OCI-LY7 (cell line): Measurements from ENCODE around the gene ZMYND19. TPM values are rescaled to one million over a fixed set of nuclear protein-coding genes. Genes with fewer than 3 reads are reported as not detected.

Source experiments
- BruUV-seq: library from RNA; stranded (reverse); fragments of 400-500 nt; replicated peaks from 2 replicates; lab custom pipeline; 2021; lab: Mats Ljungman, UMichigan
- CTCF ChIA-PET: fragments of 300-600 bp; sonication (Branson Sonifier 250); formaldehyde crosslinking; loops from one replicate; lab custom pipeline; 2022; ENCODE audit warnings: antibody characterized with exemption; ENCODE audit not compliant: unreplicated experiment; lab: Charles Lee
- POLR2A ChIA-PET: fragments of 300-600 bp; sonication (Branson Sonifier 250); formaldehyde crosslinking; loops from one replicate; lab custom pipeline; 2022; ENCODE audit warnings: antibody characterized with exemption; lab: Charles Lee
- DNase-seq: peaks from one replicate; pipeline ENCODE4 v3.0.0-alpha.2; 2015; ENCODE audit warnings: low spot score
- H2AFZ ChIP-seq: fragments of 200-600 bp; sonication (generic), shearing (Covaris generic); 2 replicates; pipeline ENCODE4 v1.6.1; 2014; ENCODE audit warnings: mild to moderate bottlenecking, antibody characterized with exemption, low read length, moderate library complexity
- H3K27ac ChIP-seq: fragments of 200-600 bp; sonication (generic); 2 replicates; pipeline ENCODE4 v1.5.1; 2014; ENCODE audit warnings: mixed run types, low read depth, mild to moderate bottlenecking, moderate library complexity, low read length, inconsistent platforms; ENCODE audit not compliant: poor library complexity, severe bottlenecking
- H3K36me3 ChIP-seq: fragments of 200-600 bp; sonication (generic); 2 replicates; pipeline ENCODE4 v1.6.1; 2014; ENCODE audit warnings: mild to moderate bottlenecking, antibody characterized with exemption, low read length, moderate library complexity, mixed read lengths; ENCODE audit not compliant: insufficient read depth
- H3K4me1 ChIP-seq: fragments of 200-600 bp; sonication (generic); 2 replicates; pipeline ENCODE4 v1.5.1; 2014; ENCODE audit warnings: mild to moderate bottlenecking, low read length; ENCODE audit not compliant: insufficient read depth, poor library complexity, severe bottlenecking
- H3K4me2 ChIP-seq: fragments of 200-600 bp; sonication (generic); 2 replicates; pipeline ENCODE4 v1.6.1; 2014; ENCODE audit warnings: mild to moderate bottlenecking, low read length
- H3K4me3 ChIP-seq: fragments of 200-600 bp; sonication (generic); 2 replicates; pipeline ENCODE4 v1.5.1; 2014; ENCODE audit warnings: mild to moderate bottlenecking, low read depth, low read length; ENCODE audit not compliant: poor library complexity, severe bottlenecking
- H3K79me2 ChIP-seq: fragments of 200-600 bp; sonication (generic); 2 replicates; pipeline ENCODE4 v1.6.1; 2016; ENCODE audit warnings: low read depth, mild to moderate bottlenecking, low read length, moderate library complexity, mixed read lengths; ENCODE audit not compliant: insufficient read depth
- H3K9me2 ChIP-seq: fragments of 200-600 bp; sonication (generic); 2 replicates; pipeline ENCODE4 v1.6.1; 2016; ENCODE audit warnings: mild to moderate bottlenecking, low read length, mixed read lengths; ENCODE audit not compliant: insufficient read depth
- H3K9me3 ChIP-seq: fragments of 200-600 bp; sonication (generic); 2 replicates; pipeline ENCODE4 v1.6.1; 2014; ENCODE audit warnings: mild to moderate bottlenecking, mixed run types, low read length, mixed read lengths
- H4K20me1 ChIP-seq: fragments of 200-600 bp; sonication (generic); 2 replicates; pipeline ENCODE4 v1.6.1; 2014; ENCODE audit warnings: mild to moderate bottlenecking, antibody characterized with exemption, low read length, moderate library complexity, mixed read lengths; ENCODE audit not compliant: insufficient read depth
- CTCF ChIP-seq: fragments of 200-600 bp; sonication (generic); conservative IDR thresholded peaks from 2 replicates; pipeline ENCODE4 v1.5.1; 2014; ENCODE audit warnings: mild to moderate bottlenecking, antibody characterized with exemption, low read length, moderate library complexity, mixed read lengths
- EZH2phosphoT487 ChIP-seq: fragments of 200-600 bp; sonication (generic); IDR thresholded peaks from 2 replicates; pipeline ENCODE4 v1.6.1; 2018; ENCODE audit warnings: low read depth, borderline replicate concordance, mild to moderate bottlenecking, mixed run types, antibody characterized with exemption, low read length, moderate library complexity, mixed read lengths
- intact Hi-C: fragments of 100-400 bp; cut with micrococcal nuclease; formaldehyde crosslinking; loops from one replicate; pipeline ENCODE4 v1.10.0; 2022; ENCODE audit not compliant: unreplicated experiment
- total RNA-seq, 2 experiments: library from RNA; depleted of rRNA in 1 of 2; stranded (reverse); fragments of >200 nt in 1 of 2; shearing (Covaris generic) in 1 of 2; gene quantifications; 2 replicates each; pipeline ENCODE4 v1.2.3, GENCODE V29; 2014 to 2022

ZMYND19 gene
- total RNA-seq, 2 experiments from 2014 or later = 48.4 to 65.8 TPM

GRCh38 chr9:137613738-137614523 lies 23.6 kb upstream of the ZMYND19 start:
- Histone ChIP-seq H3K9me2 (no peaks in the 10 kb centered on the region), H4K20me1 (no peaks in the 10 kb centered on the region; the same call in 1 of the 2 replicates), H3K4me3 (no peak overlapping the region), H3K4me2 (no peak overlapping the region), H2AFZ (no peak overlapping the region), H3K9me3 (no peaks in the 10 kb centered on the region), H3K4me1 (peaks cover 33% of the 10 kb centered on the region), H3K27ac (no peak overlapping the region), H3K36me3 (peaks cover 49% of the 10 kb centered on the region), H3K79me2 (peaks cover 23% of the 10 kb centered on the region)
- DNase-seq = no peak
- CTCF ChIA-PET = no interaction called here
- intact Hi-C loops = no loop called here
- POLR2A ChIA-PET = interaction anchor here (0.6 kb wide), 1 partner anchor 17 kb away, joined by 3 read pairs; no protein-coding TSS in a partner anchor
- no peak for TF ChIP-seq EZH2phosphoT487
- TF ChIP-seq CTCF = no peak
- no TSS peak for BruUV-seq

DNA sequence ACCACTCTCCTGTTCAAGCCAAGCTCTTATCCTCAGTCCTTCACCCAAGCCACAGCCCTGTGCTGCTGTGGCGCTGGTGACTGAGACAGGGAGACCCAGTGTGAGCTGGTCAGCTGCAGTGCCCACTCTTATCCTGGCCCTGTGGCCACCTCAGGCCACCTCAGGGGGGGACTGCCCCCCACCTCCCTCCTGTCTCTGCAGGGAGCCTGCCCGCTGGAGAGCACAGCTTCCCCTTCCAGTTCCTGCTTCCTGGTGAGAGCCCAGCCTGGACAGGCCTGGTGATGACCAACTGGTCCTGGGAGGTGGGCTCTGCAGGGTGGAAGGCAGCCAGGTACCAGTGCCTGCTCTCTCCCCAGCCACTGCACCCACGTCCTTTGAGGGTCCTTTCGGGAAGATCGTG lies 22.9 kb upstream of the ZMYND19 start:
- Histone ChIP-seq H3K79me2 (peaks cover 21% of the 10 kb centered on the region), H4K20me1 (no peaks in the 10 kb centered on the region; the same call in 1 of the 2 replicates), H2AFZ (no peak overlapping the region), H3K4me3 (no peak overlapping the region), H3K4me2 (no peak overlapping the region), H3K36me3 (peaks cover 49% of the 10 kb centered on the region), H3K27ac (no peak overlapping the region), H3K9me2 (no peaks in the 10 kb centered on the region), H3K9me3 (no peaks in the 10 kb centered on the region), H3K4me1 (peaks cover 33% of the 10 kb centered on the region)
- ChIA-PET POLR2A (no interaction called here), CTCF (no interaction called here)
- intact Hi-C loops = no loop called here
- no TSS peak for BruUV-seq
- DNase-seq = no peak
- TF ChIP-seq EZH2phosphoT487 (no peak), CTCF (no peak)

GRCh38 chr9:137612741-137613142 lies 22.4 kb upstream of the ZMYND19 start:
- peaks cover 32% of the 10 kb centered on the region for H3K4me1 ChIP-seq
- H3K4me3 ChIP-seq = no peak overlapping the region
- H3K36me3 ChIP-seq = peaks cover 47% of the 10 kb centered on the region
- peaks cover 16% of the 10 kb centered on the region for H3K79me2 ChIP-seq
- DNase-seq = no peak
- ChIA-PET CTCF (no interaction called here), POLR2A (no interaction called here)
- no peak overlapping the region for H3K4me2 ChIP-seq
- no TSS peak for BruUV-seq
- no peak overlapping the region for H2AFZ ChIP-seq
- H4K20me1 ChIP-seq = no peaks in the 10 kb centered on the region; the same call in 1 of the 2 replicates
- TF ChIP-seq CTCF (no peak), EZH2phosphoT487 (no peak)
- no peaks in the 10 kb centered on the region for H3K9me3 ChIP-seq
- intact Hi-C loops = no loop called here
- H3K9me2 ChIP-seq = no peaks in the 10 kb centered on the region
- H3K27ac ChIP-seq = no peak overlapping the region
